Stimulated activated CD4-positive, alpha-beta T cell treated with anti-CD3 and anti-CD28 coated beads, Interleukin-15, amount 100 ng/mL, for 24 hours (primary cell): ENCODE measurements around the gene NDUFV3.
"Not testable (repeated sequence)": the region's sequence is repeated elsewhere in the genome, so short reads cannot be mapped to it uniquely, and the experiment has no call there.

Experiments used
- DNase-seq: peaks from one replicate; pipeline ENCODE4 v3.0.0-alpha.2; 2020

The NDUFV3 gene

GRCh38 chr21:42903817-42904216 lies 10.7 kb downstream of the NDUFV3 start:
- no peak for DNase-seq

DNA sequence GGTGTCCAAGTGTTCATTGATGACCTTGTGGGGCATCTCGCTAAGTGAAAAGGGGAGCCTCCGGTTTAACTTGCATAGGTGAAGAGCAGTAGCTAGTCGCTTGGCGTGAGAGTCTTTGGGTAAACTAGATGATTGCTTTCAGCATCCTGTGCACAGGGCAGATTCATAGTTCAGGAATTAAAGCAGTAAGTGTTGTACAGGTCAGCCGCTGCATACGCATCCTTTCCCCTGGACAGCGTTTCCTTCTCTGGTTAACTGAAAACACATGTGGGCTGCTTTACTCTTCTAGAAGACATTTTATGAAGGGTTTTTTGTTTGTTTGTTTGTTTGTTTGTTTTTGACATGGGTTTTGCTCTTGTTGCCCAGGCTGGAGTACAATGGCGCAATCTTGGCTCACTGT lies 12.1 kb downstream of the NDUFV3 start:
- no peak for DNase-seq

DNA sequence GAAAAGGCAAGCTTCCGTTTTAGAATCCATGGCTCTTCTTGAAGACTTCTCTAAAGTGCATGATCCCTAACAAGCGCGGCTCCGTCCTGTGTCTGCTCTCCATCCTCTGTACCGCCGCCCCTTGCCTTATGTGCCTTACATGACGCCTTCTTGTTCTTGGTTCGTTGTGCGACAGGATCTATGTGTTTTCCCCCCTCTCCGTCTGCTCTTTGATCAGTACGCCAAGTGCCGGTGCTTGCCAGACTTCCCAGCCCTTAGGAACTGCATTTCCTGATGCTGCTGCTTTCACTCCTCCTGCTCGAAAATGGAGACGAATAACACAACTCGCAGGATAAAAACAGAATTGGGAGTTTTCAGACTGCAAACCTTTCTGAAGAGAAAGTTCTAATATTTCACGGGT lies 13.1 kb downstream of the NDUFV3 start:
- no peak for DNase-seq

DNA sequence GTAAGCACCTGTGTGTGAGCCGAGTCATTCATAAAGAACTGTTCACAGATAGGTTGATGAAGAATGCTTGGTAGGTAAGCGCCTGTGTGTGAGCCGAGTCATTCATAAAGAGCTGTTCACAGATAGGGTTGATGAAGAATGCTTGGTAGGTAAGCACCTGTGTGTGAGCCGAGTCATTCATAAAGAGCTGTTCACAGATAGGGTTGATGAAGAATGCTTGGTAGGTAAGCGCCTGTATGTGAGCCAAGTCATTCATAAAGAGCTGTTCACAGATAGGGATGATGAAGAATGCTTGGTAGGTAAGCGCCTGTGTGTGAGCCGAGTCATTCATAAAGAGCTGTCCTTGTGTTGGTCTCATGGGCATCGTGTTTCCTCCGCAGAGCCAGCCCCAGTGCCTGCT lies 15.4 kb downstream of the NDUFV3 start:
- DNase-seq, result not testable (repeated sequence)

DNA sequence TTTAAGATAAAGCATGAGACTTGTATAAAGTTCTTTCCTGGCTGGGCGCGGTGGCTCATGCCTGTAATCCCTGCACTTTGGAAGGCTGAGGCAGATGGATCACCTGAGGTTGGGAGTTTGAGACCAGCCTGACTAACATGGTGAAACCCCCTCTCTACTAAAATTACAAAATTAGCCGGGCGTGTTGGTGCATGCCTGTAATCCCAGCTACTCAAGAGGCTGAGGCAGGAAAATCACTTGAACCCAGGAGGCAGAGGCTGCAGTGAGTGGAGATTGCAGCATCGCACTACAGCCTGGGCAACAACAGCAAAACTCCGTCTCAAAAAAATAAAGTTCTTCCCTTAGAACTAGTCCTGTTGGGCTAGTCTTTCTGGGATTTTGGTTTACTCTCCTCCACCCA lies 18.8 kb downstream of the NDUFV3 start:
- not testable (repeated sequence) for DNase-seq

DNA sequence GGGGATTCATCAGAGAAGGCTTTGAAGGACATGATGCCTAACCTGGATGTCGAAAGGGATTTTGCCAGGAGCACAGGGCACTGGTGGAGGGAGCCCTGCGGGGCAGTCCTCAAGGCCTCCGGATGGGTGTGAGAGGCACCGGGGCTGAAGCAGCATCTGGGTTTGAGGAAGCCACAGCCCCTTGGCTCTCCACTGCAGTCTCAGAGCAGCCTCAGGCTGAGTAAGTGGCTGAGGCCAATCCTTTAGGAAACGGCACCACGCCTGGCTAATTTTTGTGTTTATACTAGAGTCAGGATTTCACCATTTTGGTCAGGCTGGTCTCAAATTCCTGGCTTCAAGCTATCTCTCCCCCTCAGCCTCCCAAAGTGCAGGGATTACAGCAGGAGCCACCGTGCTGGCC lies 20.4 kb downstream of the NDUFV3 start:
- no peak for DNase-seq

DNA sequence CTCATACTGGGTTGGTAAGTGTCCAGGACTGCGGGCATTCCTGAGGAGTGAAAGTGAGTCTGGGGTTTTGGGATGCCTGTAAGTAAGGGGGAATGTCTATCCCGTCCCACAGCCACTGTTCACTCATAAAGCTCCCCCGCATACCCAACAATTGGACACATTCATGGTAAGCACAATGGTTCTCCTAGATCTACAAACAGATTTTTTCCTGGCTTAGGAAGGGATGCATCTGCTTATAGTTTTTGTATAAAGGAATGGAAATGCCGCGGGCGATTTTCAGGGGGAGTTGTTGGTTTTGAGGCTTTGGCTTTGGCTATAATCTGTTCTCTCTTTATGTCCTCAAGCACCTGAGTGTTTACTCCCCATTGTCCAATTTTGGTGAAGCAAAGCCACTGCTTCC lies 25.2 kb downstream of the NDUFV3 start:
- DNase-seq, result no peak

- no peak for DNase-seq
These were observed 28.8 kb downstream of the NDUFV3 start for GRCh38 chr21:42921927-42922326.

DNA sequence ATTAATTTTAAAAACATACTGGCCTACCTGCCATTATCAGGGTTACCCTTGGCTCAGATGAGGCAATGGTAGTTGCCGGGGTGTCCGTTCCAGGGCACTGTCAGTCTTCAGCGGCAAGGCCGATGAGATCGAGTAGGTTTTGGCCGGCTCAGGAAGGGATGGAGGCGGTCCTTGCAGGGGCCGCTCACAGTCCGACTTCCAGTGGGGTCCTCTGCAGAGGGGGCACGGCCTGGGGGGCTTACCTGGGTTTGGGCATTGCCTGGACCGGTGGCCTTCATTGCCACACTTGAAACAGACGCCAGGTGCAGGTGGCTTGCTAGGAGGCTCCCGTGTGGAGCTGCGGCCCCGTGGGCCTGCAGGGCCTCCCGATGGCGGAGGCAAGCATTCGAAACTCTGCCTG lies 29.8 kb downstream of the NDUFV3 start:
- no peak for DNase-seq

DNA sequence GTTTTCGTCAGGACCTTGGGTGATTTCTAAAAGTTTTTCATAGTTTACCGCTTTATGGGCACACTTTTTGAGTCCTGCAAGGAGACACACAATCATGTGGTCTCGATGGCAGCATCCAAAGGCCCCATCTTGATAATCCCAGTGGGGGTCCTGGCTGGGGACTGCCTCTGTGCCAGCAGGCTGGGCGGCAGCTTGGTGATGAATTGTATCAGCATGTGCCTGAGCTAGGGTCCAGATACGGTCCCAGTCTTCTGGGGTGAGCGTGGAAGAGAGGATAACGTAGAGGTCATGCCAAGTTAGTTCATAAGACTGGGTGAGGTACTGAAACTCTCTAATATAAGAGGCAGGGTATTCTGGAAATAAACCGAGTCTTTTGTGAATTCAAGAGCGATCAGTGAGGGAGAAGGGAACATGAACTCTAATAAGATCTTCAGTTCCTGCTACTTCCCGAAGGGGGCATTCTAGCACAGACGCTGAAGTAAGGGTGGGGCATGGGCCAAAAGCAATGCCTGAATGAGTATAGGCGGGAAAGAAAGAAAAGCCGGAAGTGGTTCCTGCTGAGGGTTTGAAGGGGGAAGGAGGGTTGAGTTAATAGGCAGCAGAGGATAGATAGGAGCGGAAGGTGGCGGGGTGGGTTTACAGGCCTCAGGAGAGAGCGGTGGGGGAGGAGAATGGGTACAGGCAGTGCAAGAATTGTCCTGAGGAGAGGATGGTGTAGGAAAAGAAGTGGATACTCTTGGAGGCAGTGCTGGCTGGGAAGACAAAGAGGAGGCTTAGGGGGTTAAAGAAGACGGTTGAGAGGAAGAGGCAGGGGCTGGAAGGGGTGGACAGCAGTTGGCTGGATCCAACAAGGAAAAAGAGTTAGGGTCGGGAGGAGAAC lies 30.7 kb downstream of the NDUFV3 start:
- DNase-seq, result peak; percentile 82

DNA sequence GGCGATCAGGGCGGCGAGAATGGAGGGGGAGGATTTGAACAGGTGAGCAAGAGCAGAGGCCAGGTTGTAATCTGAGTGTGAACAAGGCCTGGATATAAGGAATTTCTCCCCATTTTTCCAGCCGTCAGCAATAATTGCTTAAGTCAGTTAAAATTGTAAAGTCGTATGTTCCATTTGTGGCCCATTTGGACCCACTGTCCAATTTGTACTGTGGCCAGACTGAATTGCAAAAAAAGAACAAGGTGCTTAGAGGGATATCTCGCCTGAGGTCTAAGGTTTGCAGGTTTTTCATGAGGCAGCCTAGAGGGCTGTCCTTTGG lies 31.3 kb downstream of the NDUFV3 start:
- no peak for DNase-seq

GRCh38 chr21:42925114-42925926 lies 32.2 kb downstream of the NDUFV3 start, which contains the start of gene ERVH48-1:
Gene ERVH48-1, minus strand, starts transcription at chr21:42925630. Its CDS starts 6,624 bp downstream, at chr21:42919006.
- DNase-seq, result no peak

DNA sequence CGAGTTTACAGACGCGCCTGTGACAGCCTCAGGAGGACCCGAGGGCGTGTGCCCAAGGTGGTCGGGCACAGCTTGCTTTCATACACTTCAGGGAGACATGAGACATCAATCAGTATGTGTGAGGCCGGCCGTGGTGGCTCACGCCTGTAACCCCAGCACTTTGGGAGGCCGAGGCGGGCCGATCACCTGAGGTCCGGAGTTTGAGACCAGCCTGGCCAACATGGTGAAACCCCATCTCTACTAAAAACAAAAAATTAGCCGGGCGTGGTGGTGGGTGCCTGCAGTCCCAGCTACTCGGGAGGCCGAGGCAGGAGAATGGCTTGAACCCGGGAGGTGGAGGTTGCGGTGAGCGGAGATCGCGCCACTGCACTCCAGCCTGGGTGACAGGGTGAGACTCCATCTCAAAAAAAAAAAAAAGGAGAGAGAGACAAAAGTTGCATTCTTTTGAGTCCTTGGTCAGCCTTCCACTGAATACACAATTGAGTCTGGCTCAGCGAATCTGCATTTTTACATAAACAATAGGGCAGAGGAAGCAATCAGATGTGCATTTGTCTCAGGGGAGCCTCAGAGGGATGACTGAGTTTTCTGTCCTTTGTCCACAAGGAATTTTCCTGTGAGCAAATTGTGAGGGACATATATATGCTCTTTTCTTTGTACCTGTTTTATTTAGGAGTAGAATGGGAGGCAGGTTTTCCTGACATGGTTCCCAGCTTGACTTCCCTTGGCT lies 34.5 kb downstream of the NDUFV3 start:
- not testable (repeated sequence) for DNase-seq

DNA sequence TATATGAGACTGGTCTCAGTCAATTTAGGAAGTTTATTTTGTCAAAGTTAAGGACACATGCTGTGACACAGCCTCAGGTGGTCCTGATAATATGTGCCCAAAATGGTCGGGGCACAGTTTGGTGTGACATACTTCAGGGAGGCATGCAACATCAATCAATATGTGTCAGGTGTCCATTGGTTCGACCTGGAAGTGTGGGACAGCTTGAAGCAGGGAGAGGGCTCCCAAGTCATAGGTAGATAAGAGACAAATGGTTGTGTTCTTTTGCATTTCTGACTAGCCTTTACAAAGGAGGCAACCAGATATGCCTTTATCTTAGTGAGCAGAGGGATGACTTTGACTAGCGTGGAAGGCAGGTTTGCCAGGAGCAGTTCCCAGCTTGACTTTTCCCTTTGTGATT lies 36.9 kb downstream of the NDUFV3 start:
- no peak for DNase-seq

DNA sequence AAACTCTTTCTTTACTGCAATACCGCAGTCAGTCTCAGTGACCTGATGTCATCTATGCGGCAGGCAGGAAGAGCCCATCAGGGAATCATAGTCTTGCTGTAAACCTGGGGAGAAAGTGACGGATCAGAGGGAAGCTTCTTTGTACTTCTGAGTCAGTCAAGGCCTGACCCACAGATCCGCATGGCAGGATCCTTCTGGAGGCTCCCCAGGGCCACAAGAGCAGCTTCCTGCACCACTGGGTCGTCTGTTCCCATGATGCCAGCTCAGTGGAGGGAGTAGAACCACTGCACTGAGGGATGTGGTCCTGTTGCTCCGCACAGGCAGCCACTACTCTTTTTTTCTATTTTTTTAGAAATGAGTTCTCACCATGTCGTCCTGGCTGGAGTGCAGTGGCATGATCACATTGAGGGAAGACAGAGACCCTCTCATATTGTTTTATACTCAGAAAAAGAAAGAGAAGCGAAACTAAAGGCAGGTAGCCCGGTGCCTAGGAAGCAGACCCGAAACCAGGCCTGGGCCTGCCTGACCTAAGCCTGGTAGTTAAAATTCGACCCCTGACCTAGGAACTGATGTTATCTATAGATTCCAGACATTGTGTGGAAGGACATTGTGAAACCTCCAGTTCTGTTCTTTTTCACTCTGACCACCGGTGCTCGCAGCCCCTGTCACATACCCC lies 38.6 kb downstream of the NDUFV3 start:
- no peak for DNase-seq

DNA sequence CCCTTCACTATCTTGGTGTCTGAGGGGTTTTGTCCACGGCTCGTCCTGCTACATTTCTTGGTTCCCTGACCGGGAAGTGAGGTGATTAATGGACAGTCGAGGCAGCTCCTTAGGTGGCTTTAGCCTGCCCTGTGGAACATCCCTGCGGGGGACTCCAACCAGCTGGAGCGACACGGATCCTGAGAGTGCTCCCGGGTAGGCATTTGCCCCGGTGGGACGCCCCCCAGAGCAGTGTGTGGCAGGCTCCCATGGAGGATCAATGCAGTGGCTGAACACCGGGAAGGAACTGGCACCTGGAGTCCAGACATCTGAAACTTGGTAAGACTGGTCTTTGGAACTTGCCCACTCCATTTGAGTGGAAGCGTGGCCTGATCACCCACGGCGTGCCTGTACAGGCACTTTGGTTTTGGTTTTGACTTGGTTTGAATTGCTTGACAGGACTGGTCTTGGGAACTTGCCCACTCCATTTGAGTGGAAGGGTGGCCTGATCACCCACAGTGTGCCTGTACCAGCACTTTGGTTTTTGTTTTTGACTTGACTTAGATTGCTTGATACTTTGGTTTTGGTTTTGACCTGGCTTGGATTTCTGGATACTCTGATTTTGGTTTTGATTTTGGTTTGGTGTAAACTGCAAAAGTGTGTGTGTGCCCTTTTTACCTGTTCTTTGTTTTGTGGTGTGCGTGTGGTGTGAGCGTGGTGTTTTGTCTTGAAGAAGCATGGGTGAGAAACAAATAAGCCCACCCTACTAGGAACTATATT lies 39.4 kb downstream of the NDUFV3 start:
- not testable (repeated sequence) for DNase-seq

DNA sequence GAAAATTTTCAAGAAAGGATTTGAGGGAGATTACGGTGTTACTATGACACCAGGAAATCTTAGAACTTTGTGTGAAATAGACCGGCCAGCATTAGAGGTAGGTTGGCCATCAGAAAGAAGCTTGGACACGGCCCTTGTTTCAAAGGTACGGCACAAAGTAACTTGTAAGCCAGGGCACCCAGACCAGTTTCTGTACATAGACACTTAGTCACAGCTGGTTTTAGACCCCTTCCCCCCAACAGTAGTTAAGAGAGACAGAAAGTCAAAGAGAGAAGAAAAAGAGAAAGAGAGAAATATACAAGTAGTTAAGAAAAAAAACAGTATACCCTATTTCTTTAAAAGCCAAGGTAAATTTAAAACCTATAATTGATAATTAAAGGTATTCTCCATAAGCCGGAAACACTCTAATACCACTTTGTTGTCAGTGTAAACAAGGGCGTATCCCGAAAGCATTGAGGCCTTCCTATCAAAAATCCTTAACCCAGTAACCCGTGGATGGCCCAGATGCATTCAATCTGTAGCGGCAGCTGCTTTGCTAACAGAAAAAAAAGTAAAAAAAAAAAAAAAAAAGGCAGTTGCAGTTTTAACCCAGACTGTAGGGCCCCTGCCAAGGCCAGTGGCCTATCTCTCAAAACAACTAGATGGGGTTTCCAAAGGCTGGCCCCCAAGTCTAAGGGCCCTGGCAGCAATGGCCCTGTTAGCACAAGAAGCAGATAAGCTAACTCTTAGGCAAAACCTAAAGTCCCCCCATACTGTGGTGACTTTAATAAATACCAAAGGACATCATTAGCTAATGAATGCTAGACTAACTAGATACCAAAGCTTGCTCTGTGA lies 40.2 kb downstream of the NDUFV3 start:
- DNase-seq, result not testable (repeated sequence)

DNA sequence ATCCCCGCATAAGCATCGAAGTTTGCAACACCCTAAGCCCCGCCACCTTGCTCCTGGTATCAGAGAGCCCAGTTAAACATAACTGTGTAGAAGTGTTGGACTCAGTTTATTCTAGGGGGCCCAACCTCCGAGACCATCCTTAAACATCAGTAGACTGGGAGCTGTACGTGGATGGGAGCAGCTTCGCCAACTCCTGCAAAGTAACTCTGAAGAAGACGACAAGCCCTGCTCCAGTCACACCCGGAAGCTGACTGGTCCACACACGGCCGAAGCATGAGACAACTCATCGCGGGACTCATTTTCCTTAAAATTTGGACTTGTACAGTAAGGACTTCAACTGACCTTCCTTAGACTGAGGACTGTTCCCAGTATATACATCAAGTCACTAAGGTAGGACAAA lies 40.9 kb downstream of the NDUFV3 start:
- DNase-seq, result not testable (repeated sequence)

- not testable (repeated sequence) for DNase-seq
These were observed 43.3 kb downstream of the NDUFV3 start for GRCh38 chr21:42936360-42936759.

DNA sequence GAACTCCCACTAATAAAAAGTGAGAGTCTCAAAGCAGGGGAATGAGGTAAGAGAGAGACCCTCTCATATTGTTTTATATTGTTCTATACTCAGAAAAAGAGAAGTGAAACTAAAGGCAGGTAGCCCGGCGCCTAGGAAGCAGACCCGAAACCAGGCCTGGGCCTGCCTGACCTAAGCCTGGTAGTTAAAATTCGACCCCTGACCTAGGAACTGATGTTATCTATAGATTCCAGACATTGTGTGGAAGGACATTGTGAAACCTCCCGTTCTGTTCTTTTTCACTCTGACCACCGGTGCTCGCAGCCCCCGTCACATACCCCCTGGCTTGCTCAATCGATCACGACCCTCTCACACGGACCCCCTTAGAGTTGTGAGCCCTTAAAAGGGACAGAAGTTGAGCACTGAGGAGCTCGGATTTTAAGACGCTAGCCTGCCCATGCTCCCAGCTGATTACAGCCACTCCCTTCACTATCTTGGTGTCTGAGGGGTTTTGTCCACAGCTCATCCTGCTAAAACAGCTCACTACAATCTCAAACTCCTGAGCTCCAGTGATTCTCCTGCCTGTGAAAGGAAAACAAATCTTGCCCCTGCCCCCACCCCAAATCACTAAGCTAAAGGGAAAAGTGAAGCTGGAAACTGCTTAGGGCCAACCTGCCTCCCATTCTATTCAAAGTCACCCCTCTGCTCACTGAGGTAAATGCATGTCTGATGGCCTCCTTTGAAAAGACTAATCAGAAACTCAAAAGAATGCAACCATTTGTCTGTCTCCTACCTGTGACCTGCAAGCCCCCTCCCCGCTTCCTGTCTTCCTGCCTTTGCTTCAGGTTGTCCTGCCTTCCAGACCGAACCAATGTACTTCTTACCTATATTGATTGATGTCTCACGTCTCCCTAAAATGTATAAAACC lies 44.2 kb downstream of the NDUFV3 start:
- not testable (repeated sequence) for DNase-seq
